IPS DF 6.9 (cell line): ENCODE results near the gene BPI.

Experiments used
- DNase-seq: peaks from one replicate; pipeline ENCODE4 v3.0.0-alpha.2; 2013; ENCODE audit warnings: low read depth, low spot score
- H3K27ac ChIP-seq: one replicate; pipeline ENCODE4 v1.5.1; 2013; ENCODE audit warnings: low read length, control low read depth
- H3K27me3 ChIP-seq: 2 replicates; pipeline ENCODE4 v1.6.1; 2013; ENCODE audit warnings: mild to moderate bottlenecking, low read length; ENCODE audit not compliant: control insufficient read depth, insufficient read depth
- H3K36me3 ChIP-seq: 2 replicates; pipeline ENCODE4 v1.6.1; 2013; ENCODE audit warnings: low read length; ENCODE audit not compliant: control insufficient read depth, insufficient read depth
- H3K4me1 ChIP-seq: 2 replicates; pipeline ENCODE4 v1.6.1; 2013; ENCODE audit warnings: low read length; ENCODE audit not compliant: control insufficient read depth, insufficient read depth
- H3K4me3 ChIP-seq: 2 replicates; pipeline ENCODE4 v1.5.1; 2013; ENCODE audit warnings: mild to moderate bottlenecking, low read length
- H3K9me3 ChIP-seq: 2 replicates; pipeline ENCODE4 v1.6.1; 2013; ENCODE audit warnings: low read length, inconsistent platforms; ENCODE audit not compliant: control insufficient read depth, insufficient read depth
- WGBS: extraction: QIAGEN DNeasy Blood & Tissue Kit; methylation state at CpG from one replicate; pipeline ENCODE4 v1.1.7; 2013; ENCODE audit warnings: mixed read lengths, missing lambda C conversion rate; ENCODE audit not compliant: insufficient read length, insufficient coverage; 5-methylcytosine and 5-hydroxymethylcytosine counted together

The BPI gene

DNA sequence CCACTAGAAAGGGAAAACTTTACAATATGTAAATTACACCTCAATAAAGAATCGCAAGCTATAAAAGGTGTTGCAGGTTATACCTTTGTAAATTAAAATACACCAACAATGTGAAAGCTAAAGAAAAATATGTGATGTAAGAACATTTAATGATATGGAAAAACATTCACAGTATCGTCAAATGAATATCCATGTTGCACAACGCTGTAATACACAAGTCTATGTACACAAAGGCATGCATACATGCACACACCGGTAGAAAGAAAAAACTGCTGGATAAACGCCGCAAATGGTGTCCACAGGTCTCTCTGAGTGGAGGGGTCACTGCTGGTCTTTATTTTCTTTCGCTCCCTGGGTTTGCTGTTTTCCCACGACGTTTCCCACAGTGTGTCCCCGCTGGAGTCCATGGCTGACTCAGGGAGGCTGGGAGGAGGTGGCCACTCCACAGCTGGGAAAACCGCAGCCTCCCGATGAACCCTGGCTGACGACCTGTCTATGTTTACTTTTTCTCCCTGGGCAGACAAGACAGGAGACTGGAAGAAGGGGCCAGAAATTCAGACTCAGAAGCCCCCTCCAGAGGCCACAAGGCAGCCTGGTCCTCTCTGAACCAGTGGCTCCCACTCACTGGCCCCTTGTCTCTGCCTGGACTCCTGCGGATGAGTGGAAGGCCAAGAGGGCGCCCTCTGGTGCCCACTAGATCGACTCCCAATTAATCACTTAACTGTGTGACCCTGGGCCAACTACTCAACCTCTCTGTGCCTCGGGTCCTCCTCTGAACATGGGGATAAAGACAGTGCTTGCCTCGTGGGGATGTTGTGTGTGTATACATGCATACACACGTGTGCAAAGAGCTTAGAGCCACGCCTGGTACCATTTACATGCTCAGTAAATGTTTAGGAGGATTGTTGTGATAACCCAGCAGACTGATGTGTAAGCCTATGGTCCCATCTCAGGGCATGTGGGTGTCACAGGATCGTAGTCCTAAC, 12.8 kb upstream of the BPI start:
- Histone ChIP-seq H3K27me3 (no peaks in the 10 kb centered on the region), H3K36me3 (no peaks in the 10 kb centered on the region), H3K27ac (no peak overlapping the region), H3K9me3 (no peaks in the 10 kb centered on the region), H3K4me3 (no peak overlapping the region), H3K4me1 (peaks cover 2% of the 10 kb centered on the region)
- no CpG with 5 or more reads among the region's 21 CpGs for WGBS
- peak; percentile 54 for DNase-seq

DNA sequence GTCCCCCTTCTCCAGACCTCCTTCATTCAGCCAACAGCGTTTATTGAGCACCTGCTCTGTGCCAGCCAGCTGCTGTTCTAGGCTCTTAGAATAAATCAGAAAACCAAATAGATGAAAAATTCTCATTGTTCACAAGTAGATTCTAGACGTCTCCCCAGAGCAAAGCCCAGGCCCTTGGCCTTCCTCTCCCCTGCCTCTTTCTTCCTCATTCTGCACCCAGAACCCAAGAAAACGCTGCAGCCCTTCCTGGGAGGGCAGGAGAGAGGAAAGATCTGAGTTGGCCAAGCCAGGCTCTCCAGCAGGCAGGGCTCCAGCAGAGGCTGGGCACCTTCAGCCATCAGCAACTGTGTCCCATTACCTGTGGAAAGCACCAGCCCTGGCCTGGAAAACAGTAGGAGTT, 12.0 kb upstream of the BPI start:
- no peak overlapping the region for H3K4me3 ChIP-seq
- no peak overlapping the region for H3K27ac ChIP-seq
- H3K9me3 ChIP-seq = no peaks in the 10 kb centered on the region
- H3K36me3 ChIP-seq = no peaks in the 10 kb centered on the region
- no CpG with 5 or more reads among the region's 3 CpGs for WGBS
- no peak for DNase-seq
- no peaks in the 10 kb centered on the region for H3K27me3 ChIP-seq
- peaks cover 2% of the 10 kb centered on the region for H3K4me1 ChIP-seq

DNA sequence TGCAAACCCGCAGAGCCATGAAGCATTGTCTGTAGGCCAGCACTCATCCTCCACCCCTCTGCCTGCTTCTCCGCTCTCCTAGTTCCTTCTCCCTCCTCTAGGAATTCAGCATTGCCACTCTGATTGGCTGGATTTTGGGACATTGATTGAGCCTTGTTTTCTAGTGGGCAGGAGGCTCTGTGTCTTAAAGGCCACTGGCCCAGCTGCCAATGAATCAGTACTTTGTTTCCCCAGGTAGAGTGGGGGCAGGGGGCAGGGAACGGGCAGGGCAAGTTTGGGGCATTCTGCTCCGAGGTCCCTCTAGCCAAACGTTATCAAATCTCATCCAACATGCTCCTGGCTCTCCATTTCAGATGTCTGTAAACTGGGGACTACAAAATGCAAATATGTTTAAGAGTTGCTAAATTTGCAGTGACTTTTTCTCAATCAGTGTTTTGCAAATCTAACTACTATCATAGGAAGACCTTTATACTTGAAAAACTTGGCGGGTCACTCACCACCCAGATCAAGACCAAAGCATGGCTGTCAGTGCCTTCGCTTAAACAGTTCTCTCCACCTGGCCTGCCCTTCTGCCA, 10.4 kb upstream of the BPI start:
- peaks cover 2% of the 10 kb centered on the region for H3K4me1 ChIP-seq
- no peaks in the 10 kb centered on the region for H3K36me3 ChIP-seq
- H3K27me3 ChIP-seq = no peaks in the 10 kb centered on the region
- H3K9me3 ChIP-seq = no peaks in the 10 kb centered on the region
- no CpG with 5 or more reads among the region's 7 CpGs for WGBS
- H3K27ac ChIP-seq = no peak overlapping the region
- H3K4me3 ChIP-seq = no peak overlapping the region
- DNase-seq = no peak

DNA sequence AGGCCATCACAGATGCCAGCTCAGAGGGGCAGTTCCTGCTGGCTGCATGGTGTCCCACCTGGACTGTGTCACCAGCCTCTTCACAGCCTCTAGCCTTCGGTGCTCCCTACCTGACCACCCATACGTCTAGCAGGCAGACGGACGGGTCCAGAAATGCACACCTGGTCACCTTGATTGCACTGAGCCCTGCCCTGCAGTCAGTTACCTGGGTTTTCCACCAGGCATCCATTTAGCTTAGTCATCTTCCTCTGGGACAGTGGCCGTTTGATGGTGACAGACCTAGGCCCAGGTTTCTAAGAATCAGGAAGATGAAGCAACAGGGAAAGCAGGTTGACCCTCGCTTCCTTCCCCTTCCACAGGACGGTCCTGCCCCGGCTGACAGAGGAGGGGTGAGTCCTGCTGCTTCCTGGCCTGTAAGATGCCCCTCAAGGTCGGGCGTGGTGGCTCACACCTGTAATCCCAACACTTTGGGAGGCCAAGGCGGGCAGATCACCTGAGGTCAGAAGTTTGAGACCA, 9.8 kb upstream of the BPI start:
- Histone ChIP-seq H3K27ac (no peak overlapping the region), H3K9me3 (no peaks in the 10 kb centered on the region), H3K4me1 (peaks cover 2% of the 10 kb centered on the region), H3K4me3 (no peak overlapping the region), H3K36me3 (no peaks in the 10 kb centered on the region), H3K27me3 (no peaks in the 10 kb centered on the region)
- DNase-seq = no peak
- no CpG with 5 or more reads among the region's 11 CpGs for WGBS

DNA sequence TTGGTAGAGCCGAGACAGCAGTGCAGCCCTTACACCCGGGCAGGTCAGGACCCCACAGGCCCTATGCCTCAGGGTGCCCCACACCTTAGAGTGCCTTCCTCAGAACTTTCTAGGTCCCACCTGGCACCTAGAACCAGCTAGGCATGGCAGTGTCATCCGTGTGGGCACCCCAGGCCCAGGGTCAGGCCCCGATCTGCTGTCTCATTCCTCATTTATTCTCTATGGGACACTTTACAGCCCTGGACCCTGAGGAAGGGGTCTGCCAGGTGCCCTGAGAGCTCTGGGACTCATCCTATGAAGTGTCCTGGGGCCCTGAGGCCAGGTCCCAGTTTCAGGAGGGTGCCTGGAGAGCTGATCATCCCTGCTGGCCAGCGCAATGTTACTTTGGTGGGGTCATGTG, 8.1 kb upstream of the BPI start:
- Histone ChIP-seq H3K36me3 (no peaks in the 10 kb centered on the region), H3K4me3 (no peak overlapping the region), H3K27ac (no peak overlapping the region), H3K27me3 (no peaks in the 10 kb centered on the region), H3K9me3 (no peaks in the 10 kb centered on the region), H3K4me1 (peaks cover 6% of the 10 kb centered on the region)
- WGBS = no CpG with 5 or more reads among the region's 5 CpGs
- no peak for DNase-seq

DNA sequence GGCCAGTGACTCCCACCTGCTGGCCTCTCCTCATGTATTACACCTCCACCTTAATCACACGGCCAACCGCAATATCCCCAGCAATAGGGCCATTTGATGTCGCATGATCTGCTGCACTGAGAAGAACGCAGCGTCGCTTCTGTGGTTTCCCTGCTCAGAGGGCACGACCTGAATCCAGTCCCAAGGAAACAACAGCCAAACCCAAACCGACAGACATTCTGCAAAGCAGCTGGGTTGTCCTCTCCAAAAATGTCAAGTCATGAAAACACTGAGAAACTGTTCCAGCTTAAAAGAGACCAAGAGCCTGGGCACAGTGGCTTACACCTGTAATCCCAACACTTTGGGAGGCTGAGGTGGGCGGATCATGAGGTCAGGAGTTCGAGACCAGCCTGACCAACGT, 7.5 kb upstream of the BPI start:
- peaks cover 6% of the 10 kb centered on the region for H3K4me1 ChIP-seq
- no peak overlapping the region for H3K27ac ChIP-seq
- DNase-seq = no peak
- H3K36me3 ChIP-seq = no peaks in the 10 kb centered on the region
- H3K4me3 ChIP-seq = no peak overlapping the region
- no peaks in the 10 kb centered on the region for H3K27me3 ChIP-seq
- no CpG with 5 or more reads among the region's 11 CpGs for WGBS
- no peaks in the 10 kb centered on the region for H3K9me3 ChIP-seq

DNA sequence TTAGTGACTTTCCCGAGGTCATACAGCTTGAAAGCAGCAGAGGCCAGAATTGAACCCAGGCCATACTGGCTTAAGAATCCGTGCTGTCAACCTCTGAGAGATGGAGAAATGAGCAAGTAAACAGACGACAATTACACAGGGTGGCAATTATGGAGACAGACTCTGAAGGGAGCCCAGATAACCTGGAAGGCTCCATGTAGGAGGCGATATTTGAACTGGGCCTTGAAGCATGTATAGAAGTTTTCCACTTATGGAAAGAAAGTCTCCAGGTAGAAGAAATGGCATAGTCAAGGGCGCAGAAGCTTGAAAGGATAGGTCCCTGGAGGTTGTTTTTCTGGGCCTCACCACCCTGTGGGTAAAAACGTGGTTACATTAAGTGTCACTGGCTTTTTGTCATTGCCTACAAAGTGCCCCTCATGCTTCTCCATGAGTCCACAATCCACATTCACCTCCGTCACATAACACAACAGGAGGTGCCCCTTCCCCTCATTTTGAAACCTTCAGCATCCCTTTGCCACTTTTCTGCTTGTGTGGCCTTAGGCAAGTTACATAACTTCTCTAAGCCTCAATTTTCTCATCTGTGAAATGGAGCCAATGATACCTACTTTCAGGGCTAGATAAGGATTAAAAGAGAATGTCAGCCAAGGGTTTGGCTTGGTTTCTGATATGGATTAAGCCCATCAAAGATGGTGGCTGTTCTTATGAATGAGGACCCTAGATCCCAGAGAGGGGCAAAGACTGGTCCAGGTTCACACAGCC, 5.9 kb upstream of the BPI start:
- Histone ChIP-seq H3K9me3 (no peaks in the 10 kb centered on the region), H3K4me3 (no peak overlapping the region), H3K27ac (no peak overlapping the region), H3K36me3 (no peaks in the 10 kb centered on the region), H3K27me3 (no peaks in the 10 kb centered on the region), H3K4me1 (peaks cover 6% of the 10 kb centered on the region)
- no peak for DNase-seq
- WGBS = no CpG with 5 or more reads among the region's 7 CpGs

DNA sequence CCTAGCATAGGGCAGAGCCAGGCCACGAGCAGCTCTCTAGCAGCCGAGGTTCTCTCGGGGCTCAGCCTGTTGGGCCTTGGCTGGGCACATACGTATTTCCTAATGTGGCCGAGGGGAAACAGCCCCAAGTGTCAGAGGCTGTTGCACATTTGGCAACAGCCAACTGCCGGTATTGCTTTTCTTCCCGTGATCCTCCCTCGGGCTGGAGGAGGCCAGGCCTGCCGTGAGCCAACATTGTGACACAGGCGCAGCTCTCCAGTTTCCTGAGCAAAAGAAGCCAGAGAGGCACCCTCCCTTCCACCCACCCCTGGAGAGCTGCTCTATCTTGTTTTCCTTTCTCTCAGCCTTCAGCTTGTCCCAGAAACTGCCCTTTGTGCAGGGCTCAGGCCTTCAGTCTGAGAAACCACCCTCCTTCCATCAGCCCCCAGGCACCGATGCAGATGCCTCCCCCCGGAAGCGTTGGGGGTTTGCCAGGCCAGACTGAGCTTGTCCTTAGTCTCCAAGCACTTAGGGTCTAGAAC, 5.1 kb upstream of the BPI start:
- WGBS = no CpG with 5 or more reads among the region's 13 CpGs
- no peaks in the 10 kb centered on the region for H3K27me3 ChIP-seq
- H3K27ac ChIP-seq = no peak overlapping the region
- H3K4me3 ChIP-seq = no peak overlapping the region
- H3K9me3 ChIP-seq = no peaks in the 10 kb centered on the region
- no peaks in the 10 kb centered on the region for H3K36me3 ChIP-seq
- DNase-seq = no peak
- peaks cover 6% of the 10 kb centered on the region for H3K4me1 ChIP-seq

DNA sequence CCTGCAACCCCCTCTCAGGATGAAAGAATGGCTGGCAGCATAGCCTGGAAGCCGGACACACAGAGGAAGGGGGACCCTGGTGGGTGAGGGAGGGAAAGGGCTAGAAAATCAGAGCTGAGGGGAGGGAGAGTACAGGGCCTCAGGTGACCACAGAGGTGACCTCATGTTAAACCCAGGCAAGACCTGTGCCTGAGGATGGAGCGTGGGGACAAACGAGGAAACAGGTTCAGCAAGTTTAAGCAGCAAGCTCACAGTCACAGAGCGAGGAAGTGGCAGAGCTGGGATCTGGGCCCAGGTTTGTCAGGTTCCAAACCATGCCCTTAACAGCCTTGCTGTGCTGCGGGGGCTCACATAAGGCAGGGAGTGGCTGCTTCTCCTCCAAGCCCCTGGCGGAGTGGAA, 4.0 kb upstream of the BPI start:
- H3K4me3 ChIP-seq = no peak overlapping the region
- no peak overlapping the region for H3K27ac ChIP-seq
- no peaks in the 10 kb centered on the region for H3K27me3 ChIP-seq
- no CpG with 5 or more reads among the region's 6 CpGs for WGBS
- H3K4me1 ChIP-seq = peaks cover 3% of the 10 kb centered on the region
- H3K9me3 ChIP-seq = no peaks in the 10 kb centered on the region
- no peaks in the 10 kb centered on the region for H3K36me3 ChIP-seq
- DNase-seq = no peak

DNA sequence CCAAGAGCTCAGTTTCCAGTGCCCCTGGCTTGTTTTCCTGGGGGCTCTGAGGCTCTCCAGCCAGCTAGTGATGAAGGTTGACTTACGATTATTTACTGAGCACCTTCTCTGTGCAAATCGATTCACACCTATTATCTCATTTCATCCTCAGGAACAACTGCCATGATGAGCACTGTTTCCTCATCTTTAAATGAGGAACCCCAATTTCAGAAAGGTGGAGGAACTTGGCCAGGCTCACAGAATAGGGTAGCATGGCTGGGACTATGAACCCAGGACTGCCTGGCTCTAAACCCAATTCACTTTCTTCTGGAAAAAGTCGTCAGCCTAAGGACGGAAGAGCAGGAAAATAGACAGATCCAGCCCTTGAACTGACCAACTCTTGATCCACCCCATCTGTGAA, 3.5 kb upstream of the BPI start:
- WGBS = no CpG with 5 or more reads among the region's 4 CpGs
- H3K4me1 ChIP-seq = peaks cover 3% of the 10 kb centered on the region

More for the DNA sequence above, 3.5 kb upstream of the BPI start:
- Histone ChIP-seq H3K27ac (no peak overlapping the region), H3K9me3 (no peaks in the 10 kb centered on the region), H3K36me3 (no peaks in the 10 kb centered on the region), H3K27me3 (no peaks in the 10 kb centered on the region), H3K4me3 (no peak overlapping the region)
- DNase-seq = no peak
